H54 (cell line): Measurements from ENCODE around the gene NAXE.
A peak's percentile ranks its signal among the peaks of the same experiment; 100 is the strongest.
"Not testable (repeated sequence)": the region's sequence is repeated elsewhere in the genome, so short reads cannot be mapped to it uniquely, and the experiment has no call there.

Experiments used
- DNase-seq: peaks from one replicate; pipeline ENCODE4 v3.0.0; 2011; ENCODE audit warnings: low spot score, mixed read lengths; ENCODE audit not compliant: insufficient read length
- FAIRE-seq: peaks from 3 replicates; lab custom pipeline; 2011; peaks lifted over from hg19 to GRCh38; lab: Jason Lieb, UNC
- POLR2A ChIP-seq: IDR thresholded peaks from 2 replicates; pipeline ENCODE4 v1.6.1; 2011; ENCODE audit warnings: low read depth, mild to moderate bottlenecking, low read length

Gene NAXE

GRCh38 chr1:156579472-156579871, 12.1 kb upstream of the NAXE start, which contains the start of gene TTC24:
TSS of gene TTC24 (plus strand) at chr1:156579723. CDS start at chr1:156581365, 1,642 bp downstream.
- no peak for TF ChIP-seq POLR2A
- no peak for FAIRE-seq
- DNase-seq = no peak

DNA sequence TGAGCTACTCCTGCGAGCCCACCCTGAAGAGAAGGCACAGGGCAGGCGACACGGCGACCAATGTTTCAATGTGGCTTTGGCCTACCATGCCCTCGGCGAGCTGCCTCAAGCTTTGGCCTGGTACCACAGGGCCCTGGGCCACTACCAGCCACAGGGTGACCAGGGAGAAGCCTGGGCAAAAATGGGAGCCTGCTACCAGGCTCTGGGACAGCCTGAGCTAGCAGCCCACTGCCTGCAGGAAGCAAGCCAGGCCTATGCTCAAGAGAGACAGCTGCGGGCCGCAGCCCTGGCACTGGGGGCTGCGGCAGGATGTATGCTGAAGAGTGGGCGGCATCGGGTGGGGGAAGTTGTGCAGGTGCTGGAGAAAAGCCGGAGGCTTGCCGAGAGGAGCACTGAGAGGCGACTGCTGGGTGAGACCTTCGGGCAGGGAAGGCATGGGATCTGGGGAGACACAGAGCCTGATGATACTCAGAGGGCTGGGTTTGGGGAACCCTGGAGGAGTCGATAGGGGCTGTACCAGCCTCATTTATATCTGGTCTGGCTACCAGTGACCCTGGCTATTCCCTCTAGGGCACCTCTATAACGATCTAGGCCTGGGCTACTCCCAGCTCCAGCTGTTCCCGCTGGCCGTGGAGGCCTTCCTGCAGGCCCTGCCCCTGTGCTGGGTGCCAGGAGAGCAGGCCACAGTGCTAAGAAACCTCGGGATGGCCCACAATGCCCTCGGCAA, 9.8 kb upstream of the NAXE start:
- no peak for DNase-seq
- no peak for FAIRE-seq
- no peak for TF ChIP-seq POLR2A

DNA sequence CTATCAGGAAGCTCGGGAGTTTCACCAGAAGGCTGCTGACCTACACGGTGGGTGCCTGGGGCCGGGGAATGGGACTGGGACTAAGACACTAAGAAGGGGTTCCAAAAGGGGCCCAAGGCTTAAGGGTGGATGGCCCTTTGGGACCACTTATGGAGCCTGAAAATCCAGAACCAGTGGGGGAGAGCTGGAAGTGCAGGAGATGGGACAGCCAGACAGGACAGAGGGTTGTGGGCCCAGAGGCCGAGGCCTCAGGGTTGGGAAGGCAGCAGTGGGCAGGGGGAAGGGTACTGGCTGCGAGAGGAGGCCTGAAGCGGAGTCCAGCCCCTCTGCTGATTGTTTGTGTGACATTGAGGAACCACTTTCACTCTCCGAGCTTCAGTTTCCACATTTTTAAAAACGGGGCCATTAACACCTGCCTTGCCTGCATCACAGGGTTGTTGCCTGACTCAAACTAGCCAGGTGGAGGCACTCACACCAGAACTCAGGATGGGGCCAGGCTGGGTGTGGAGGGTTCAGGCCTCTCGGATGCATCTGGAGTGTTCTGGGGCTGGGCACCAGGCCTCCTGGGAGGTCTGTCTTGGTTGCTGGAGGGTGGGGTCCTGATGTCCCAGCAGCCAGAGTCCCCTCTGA, 9.1 kb upstream of the NAXE start:
- no peak for TF ChIP-seq POLR2A
- DNase-seq = no peak
- FAIRE-seq = no peak

DNA sequence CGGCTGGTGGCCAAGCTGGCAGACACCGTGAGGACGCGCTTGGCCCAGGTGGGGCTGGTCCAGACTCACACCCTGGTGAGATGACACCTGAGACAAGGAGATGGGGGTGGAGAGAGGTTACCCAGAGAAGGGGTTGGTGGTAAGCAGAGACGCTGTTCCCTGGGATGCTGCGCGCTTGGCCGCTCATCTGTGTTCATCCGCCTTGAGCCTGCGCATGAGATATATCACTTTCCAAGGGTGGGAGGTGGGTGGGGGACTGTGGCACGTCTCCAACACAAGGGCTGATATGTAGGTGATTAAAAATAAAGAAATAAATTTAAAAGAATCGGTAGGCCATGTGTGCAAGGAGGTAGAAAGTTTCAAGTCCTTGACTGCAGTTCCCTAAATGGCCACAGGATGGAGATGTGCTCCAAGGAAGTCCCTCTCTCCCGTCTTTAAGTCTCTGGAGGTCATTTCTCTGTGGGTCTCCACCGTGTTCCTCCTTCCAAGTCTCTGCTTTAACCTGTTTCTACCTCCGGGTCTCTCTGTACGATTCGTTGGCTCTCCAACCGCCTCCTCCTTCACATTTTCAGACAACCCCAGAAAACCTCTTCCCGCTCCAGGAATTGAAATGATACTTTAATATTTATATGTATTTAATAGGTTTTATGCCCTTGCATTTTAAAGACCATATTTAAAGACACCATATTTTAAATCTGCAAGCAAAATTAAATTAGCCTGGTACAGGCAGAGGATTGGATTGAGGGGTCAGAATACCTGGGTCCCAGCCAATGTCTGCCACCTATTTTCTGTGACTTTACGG, 7.6 kb upstream of the NAXE start:
- no peak for FAIRE-seq
- DNase-seq = peak; percentile 73
- TF ChIP-seq POLR2A = no peak

- FAIRE-seq = no peak
- no peak for DNase-seq
- no peak for TF ChIP-seq POLR2A
These were observed 6.8 kb upstream of the NAXE start for GRCh38 chr1:156584813-156585212.

DNA sequence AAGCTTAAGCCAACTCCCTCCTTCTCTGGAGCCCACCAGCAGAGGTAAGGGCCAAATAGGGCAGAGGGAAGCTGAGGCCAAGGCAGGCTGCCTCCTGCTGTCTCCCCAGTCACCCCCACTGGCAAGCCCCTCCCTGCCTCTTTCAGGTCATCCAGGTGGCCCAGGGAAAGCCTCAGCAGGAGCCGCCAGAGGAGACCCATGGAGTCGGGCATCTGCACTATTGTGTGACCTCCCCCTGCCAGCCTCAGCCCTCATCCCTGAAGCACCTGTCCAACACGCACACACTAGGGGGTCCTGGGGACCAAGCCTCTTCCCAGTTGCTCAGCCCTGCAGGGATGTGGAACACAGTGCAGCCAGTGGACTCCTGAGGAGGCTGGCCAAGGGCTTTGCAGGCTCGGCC, 5.3 kb upstream of the NAXE start:
- DNase-seq (no peak), FAIRE-seq (no peak)
- no peak for TF ChIP-seq POLR2A

GRCh38 chr1:156586892-156587477, 4.6 kb upstream of the NAXE start:
- FAIRE-seq = no peak

DNA sequence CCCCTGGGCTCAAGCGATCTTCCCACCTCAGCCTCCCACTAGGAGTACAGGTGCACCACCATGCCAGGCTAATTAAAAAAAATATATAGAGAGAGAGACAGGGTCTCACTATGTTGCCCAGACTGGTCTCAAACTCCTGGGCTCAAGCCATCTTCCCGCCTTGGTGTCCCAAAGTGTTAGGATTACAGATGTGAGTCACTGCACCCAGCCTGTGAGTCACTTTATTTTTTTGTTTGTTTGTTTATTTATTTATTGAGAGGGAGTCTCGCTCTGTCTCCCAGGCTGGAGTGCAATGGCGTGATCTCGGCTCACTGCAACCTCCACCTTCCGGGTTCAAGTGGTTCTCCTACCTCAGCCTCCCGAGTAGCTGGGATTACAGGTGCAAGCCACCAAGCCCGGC, 3.6 kb upstream of the NAXE start:
- not testable (repeated sequence) for DNase-seq, FAIRE-seq

More at GRCh38 chr1:156586892-156587477, 4.6 kb upstream of the NAXE start:
- TF ChIP-seq POLR2A = no peak
- no peak for DNase-seq

DNA sequence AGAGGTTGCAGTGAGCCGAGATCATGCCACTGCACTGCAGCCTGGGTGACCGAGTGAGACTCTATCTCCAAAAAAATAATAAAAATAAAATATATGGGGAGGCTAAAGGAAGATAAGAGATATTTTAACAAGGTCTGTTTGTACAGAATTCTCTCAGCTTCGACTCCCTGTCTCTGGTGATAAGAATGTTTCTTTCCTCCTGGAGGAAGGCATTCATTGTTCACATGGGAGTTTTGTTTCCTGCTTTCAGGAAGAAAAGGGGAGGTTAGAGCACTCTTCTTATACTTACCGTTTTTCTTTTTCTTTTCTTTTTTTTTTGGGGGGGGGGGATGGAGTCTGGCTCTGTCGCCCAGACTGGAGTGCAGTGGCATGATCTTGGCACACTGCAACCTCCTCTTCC, 2.0 kb upstream of the NAXE start:
- DNase-seq = no peak
- no peak for FAIRE-seq
- no peak for TF ChIP-seq POLR2A

GRCh38 chr1:156590326-156591180, 1.0 kb upstream of the NAXE start:
- DNase-seq (no peak), FAIRE-seq (no peak)
- TF ChIP-seq POLR2A = no peak

DNA sequence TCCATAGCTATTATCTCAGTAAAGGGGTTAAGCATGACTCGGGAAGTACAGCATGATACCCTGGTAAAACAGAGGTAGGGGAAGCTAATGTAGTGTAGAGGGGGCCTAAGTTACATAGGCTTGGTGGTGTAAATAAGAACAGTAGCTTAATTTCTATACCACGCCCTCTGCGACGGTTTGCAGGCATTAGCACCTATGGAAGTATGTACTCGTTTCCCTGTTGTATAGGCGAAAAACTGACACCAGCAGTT, 470 bp upstream of the NAXE start:
- TF ChIP-seq POLR2A = no peak
- FAIRE-seq (no peak), DNase-seq (no peak)

DNA sequence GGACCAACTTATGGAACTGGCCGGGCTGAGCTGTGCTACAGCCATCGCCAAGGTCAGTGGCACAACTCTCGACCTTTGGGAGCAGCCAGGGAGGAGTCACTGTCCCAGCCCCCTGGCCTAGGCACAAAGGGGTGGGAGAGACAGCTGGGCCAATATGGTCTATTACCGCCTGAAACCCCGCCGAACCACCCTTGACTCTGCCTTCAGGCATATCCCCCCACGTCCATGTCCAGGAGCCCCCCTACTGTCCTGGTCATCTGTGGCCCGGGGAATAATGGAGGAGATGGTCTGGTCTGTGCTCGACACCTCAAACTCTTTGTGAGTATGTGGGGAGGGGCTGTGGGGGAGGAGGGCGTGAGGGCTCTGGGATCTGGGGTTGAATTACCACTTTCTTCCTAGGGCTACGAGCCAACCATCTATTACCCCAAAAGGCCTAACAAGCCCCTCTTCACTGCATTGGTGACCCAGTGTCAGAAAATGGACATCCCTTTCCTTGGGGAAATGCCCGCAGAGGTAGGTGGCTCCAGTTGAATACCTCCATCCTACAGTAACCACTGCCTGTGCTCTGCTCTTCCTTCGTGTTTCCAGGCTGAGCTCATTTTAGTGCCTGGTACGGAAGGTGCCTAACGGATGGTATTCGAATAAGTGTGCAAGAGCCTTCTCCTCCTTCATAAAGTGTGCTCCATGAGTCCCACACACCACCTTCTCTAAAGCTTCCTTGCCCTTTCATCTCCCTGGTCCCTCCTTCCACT, 758 bp downstream of the NAXE start:
- DNase-seq (no peak), FAIRE-seq (no peak)
- TF ChIP-seq POLR2A = no peak
